Measurements from ENCODE around the gene RTEL1. TPM values are rescaled to one million over a fixed set of nuclear protein-coding genes. Genes with fewer than 3 reads are reported as not detected.

The RTEL1 gene
- polyA plus RNA-seq, 1 donor from 2014 or later: 29.2 TPM

DNA sequence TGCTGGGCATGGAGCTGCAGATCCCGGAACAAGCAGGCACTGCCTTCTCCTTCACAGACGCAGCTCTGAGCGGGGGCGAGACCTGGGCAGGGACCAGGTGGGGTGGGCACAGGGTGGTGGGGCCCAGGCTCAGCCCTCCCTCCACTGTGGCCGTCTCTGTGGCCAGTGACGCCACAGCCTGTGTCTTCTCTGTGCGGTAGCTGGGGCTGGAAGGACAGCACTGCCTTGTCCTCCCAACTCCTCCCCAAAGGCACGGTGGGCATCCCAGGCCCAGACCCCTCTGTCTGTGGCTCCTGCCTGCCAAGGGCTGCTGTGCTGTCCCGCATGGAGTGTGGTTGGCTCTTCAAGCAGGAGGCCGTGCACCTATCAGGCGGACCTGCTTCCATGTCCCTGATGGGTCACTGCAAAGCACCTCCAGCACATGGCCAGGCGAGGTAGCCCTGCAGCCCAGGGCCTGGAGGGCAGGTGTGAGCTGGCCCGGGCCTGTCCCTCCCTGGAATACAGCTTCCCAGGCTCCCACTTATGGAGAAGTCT lies 23.6 kb downstream of the RTEL1 start:
- Histone ChIP-seq H3K9me3 (ENCODE audit: low read length) (no peaks in the 10 kb centered on the region), H4K20me1 (ENCODE audit: insufficient read depth) (no peaks in the 10 kb centered on the region), H3F3A (ENCODE audit: insufficient read depth, low read length, poor library complexity, severe bottlenecking) (no peaks in the 10 kb centered on the region), H3K4me2 (ENCODE audit: low read length) (no peak overlapping the region), H3K9ac (ENCODE audit: low read length) (no peak overlapping the region), H3K79me2 (replicated peaks; ENCODE audit: insufficient read depth, low read length) (no peaks in the 10 kb centered on the region), H3K9me2 (ENCODE audit: insufficient read depth, low read length) (no peaks in the 10 kb centered on the region), H3K4me3 (ENCODE audit: low read length) (no peak overlapping the region), H3K36me3 (ENCODE audit: insufficient read depth, low read length) (no peaks in the 10 kb centered on the region), H2AFZ (ENCODE audit: low read depth, low read length) (no peak overlapping the region), H3K27ac (ENCODE audit: low read length) (no peak overlapping the region), H3K27me3 (ENCODE audit: insufficient read depth, low read depth, low read length) (no peaks in the 10 kb centered on the region)
- TF ChIP-seq, protein P1, sequence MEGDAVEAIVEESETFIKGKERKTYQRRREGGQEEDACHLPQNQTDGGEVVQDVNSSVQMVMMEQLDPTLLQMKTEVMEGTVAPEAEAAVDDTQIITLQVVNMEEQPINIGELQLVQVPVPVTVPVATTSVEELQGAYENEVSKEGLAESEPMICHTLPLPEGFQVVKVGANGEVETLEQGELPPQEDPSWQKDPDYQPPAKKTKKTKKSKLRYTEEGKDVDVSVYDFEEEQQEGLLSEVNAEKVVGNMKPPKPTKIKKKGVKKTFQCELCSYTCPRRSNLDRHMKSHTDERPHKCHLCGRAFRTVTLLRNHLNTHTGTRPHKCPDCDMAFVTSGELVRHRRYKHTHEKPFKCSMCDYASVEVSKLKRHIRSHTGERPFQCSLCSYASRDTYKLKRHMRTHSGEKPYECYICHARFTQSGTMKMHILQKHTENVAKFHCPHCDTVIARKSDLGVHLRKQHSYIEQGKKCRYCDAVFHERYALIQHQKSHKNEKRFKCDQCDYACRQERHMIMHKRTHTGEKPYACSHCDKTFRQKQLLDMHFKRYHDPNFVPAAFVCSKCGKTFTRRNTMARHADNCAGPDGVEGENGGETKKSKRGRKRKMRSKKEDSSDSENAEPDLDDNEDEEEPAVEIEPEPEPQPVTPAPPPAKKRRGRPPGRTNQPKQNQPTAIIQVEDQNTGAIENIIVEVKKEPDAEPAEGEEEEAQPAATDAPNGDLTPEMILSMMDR (IDR thresholded peaks at IDR 0.05; ENCODE audit: poor library complexity, severe bottlenecking): no peak
- TF ChIP-seq EZH2 (IDR thresholded peaks at IDR 0.05; ENCODE audit: borderline replicate concordance, insufficient read depth, low read length, poor library complexity, severe bottlenecking) (no peak), MXI1 (conservative IDR thresholded peaks at IDR 0.05; ENCODE audit: poor library complexity, severe bottlenecking) (no peak), EP300 (conservative IDR thresholded peaks at IDR 0.05; ENCODE audit: poor library complexity, severe bottlenecking) (no peak), TAF1 (IDR thresholded peaks at IDR 0.05; ENCODE audit: low read depth) (no peak), POLR2AphosphoS5 (IDR thresholded peaks at IDR 0.05) (no peak), RAD21 (conservative IDR thresholded peaks at IDR 0.05) (no peak)
- TF ChIP-seq, protein P2, sequence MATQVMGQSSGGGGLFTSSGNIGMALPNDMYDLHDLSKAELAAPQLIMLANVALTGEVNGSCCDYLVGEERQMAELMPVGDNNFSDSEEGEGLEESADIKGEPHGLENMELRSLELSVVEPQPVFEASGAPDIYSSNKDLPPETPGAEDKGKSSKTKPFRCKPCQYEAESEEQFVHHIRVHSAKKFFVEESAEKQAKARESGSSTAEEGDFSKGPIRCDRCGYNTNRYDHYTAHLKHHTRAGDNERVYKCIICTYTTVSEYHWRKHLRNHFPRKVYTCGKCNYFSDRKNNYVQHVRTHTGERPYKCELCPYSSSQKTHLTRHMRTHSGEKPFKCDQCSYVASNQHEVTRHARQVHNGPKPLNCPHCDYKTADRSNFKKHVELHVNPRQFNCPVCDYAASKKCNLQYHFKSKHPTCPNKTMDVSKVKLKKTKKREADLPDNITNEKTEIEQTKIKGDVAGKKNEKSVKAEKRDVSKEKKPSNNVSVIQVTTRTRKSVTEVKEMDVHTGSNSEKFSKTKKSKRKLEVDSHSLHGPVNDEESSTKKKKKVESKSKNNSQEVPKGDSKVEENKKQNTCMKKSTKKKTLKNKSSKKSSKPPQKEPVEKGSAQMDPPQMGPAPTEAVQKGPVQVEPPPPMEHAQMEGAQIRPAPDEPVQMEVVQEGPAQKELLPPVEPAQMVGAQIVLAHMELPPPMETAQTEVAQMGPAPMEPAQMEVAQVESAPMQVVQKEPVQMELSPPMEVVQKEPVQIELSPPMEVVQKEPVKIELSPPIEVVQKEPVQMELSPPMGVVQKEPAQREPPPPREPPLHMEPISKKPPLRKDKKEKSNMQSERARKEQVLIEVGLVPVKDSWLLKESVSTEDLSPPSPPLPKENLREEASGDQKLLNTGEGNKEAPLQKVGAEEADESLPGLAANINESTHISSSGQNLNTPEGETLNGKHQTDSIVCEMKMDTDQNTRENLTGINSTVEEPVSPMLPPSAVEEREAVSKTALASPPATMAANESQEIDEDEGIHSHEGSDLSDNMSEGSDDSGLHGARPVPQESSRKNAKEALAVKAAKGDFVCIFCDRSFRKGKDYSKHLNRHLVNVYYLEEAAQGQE (IDR thresholded peaks at IDR 0.05; ENCODE audit: borderline replicate concordance): no peak

DNA sequence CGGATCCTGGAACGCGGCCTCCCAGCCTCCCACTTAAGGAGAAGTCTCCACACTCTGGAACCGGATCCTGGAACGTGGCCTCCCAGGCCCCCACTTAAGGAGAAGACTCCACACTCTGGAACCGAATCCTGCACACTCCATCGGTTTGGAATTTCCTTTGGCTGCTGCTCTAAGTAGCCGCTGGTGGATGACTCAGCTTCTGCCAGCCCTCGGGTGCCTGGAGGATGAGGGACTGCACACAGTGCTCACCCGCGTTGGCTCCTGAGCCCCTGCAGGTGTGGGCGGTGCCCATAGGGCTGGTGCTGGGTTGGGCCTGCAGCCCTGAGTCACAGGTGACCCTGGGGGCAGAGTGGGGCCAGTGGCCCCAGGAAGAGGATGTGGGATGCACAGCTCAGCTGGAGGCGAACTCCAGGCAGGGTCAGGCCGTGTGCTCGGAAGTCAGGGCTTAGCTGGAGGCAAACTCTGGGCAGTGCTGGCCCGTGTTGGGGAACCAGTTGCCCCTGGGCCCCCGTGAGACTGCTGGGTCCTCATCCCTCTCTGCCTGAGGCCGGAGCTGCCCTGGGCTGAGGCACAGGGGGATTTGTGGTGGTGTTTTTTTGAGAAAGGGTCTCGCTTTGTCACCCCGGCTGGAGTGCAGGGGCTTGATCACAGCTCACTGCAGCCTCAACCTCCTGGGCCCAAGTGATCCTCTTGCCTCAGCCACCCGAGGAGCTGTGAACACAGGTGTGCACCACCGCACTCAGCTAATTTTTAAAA lies 24.4 kb downstream of the RTEL1 start:
- Histone ChIP-seq H3K9ac (ENCODE audit: low read length) (no peak overlapping the region), H3K27ac (ENCODE audit: low read length) (no peak overlapping the region), H3K9me2 (ENCODE audit: insufficient read depth, low read length) (no peaks in the 10 kb centered on the region), H3K4me2 (ENCODE audit: low read length) (no peak overlapping the region), H3K27me3 (ENCODE audit: insufficient read depth, low read depth, low read length) (no peaks in the 10 kb centered on the region), H3K9me3 (ENCODE audit: low read length) (no peaks in the 10 kb centered on the region), H3K79me2 (replicated peaks; ENCODE audit: insufficient read depth, low read length) (no peaks in the 10 kb centered on the region), H3K36me3 (ENCODE audit: insufficient read depth, low read length) (no peaks in the 10 kb centered on the region), H3K4me3 (ENCODE audit: low read length) (no peak overlapping the region), H4K20me1 (ENCODE audit: insufficient read depth) (no peaks in the 10 kb centered on the region), H2AFZ (ENCODE audit: low read depth, low read length) (no peak overlapping the region), H3F3A (ENCODE audit: insufficient read depth, low read length, poor library complexity, severe bottlenecking) (no peaks in the 10 kb centered on the region)
- no peak for TF ChIP-seq MXI1 (conservative IDR thresholded peaks at IDR 0.05; ENCODE audit: poor library complexity, severe bottlenecking)
- no peak for TF ChIP-seq POLR2AphosphoS5 (IDR thresholded peaks at IDR 0.05)
- TF ChIP-seq EP300 (conservative IDR thresholded peaks at IDR 0.05; ENCODE audit: poor library complexity, severe bottlenecking): no peak
- TF ChIP-seq, protein P2 (IDR thresholded peaks at IDR 0.05; ENCODE audit: borderline replicate concordance): no peak
- TF ChIP-seq SMC3 (conservative IDR thresholded peaks at IDR 0.05; ENCODE audit: poor library complexity): no peak
- TF ChIP-seq TAF1 (IDR thresholded peaks at IDR 0.05; ENCODE audit: low read depth): no peak
- TF ChIP-seq, protein P1 (IDR thresholded peaks at IDR 0.05; ENCODE audit: poor library complexity, severe bottlenecking): no peak
- no peak for TF ChIP-seq EZH2 (IDR thresholded peaks at IDR 0.05; ENCODE audit: borderline replicate concordance, insufficient read depth, low read length, poor library complexity, severe bottlenecking)
- no peak for TF ChIP-seq RAD21 (conservative IDR thresholded peaks at IDR 0.05)
